ENCODE results near the gene BLVRA. TPM values are rescaled to one million over a fixed set of nuclear protein-coding genes. Genes with fewer than 3 reads are reported as not detected.
"Not testable (repeated sequence)": the region's sequence is repeated elsewhere in the genome, so short reads cannot be mapped to it uniquely, and the experiment has no call there.

Gene BLVRA
- total and polyA plus RNA-seq, 4 donors = 56.0 to 117 (median 69.4) TPM

- Histone ChIP-seq H3K27me3 (ENCODE audit: control insufficient read depth in 1 of 2, insufficient read depth in 2 of 2, low read length in 1 of 2) (no peaks in the 10 kb centered on the region), H3K4me3 (ENCODE audit: low read length in 2 of 2) (no peak overlapping the region), H3K9me3 (ENCODE audit: control insufficient read depth, low read length) (no peaks in the 10 kb centered on the region), H3K36me3 (ENCODE audit: control insufficient read depth in 1 of 2, insufficient read depth in 2 of 2, low read length in 1 of 2) (no peaks in the 10 kb centered on the region), H3K4me1 (ENCODE audit: control insufficient read depth in 1 of 2, insufficient read depth in 2 of 2, low read length in 2 of 2) (no peaks in the 10 kb centered on the region), H3K27ac (ENCODE audit: low read depth in 1 of 2, low read length in 2 of 2) (no peak overlapping the region)
- intact Hi-C loops (cut with DNase I) = no loop called here
- no peak for ATAC-seq (ENCODE audit: low FRiP score)
- DNase-seq = no peak
- WGBS, 2 donors = 48 to 57% methylated on average over 5 of the region's 5 CpGs
Measured at GRCh38 chr7:43825391-43825808, 66.9 kb downstream of the BLVRA start.

DNA sequence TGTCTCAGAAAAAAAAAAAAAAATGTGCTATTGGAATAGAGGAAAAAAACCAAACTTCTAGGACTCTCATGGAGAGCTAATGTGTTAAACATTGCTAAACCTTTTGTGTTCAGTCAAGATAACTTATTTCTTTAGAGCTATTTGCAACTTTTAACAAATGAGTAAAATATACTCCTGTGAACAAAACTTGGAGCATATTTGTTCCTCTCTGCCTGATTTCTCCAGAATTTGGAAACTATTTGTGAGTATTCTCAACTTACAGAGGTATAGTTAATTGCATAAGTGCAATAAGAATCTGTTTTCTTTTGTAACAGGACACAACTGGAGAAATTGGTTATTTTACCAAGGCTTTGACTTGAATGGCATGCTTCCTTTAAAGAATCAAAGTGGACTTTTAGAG, 72.4 kb downstream of the BLVRA start:
- H3K9me3 ChIP-seq (ENCODE audit: control insufficient read depth, low read length); H3K27ac ChIP-seq (ENCODE audit: low read depth in 1 of 2, low read length in 2 of 2); ATAC-seq (ENCODE audit: low FRiP score); DNase-seq; H3K36me3 ChIP-seq (ENCODE audit: control insufficient read depth in 1 of 2, insufficient read depth in 2 of 2, low read length in 1 of 2); H3K27me3 ChIP-seq (ENCODE audit: control insufficient read depth in 1 of 2, insufficient read depth in 2 of 2, low read length in 1 of 2); H3K4me3 ChIP-seq (ENCODE audit: low read length in 2 of 2); H3K4me1 ChIP-seq (ENCODE audit: control insufficient read depth in 1 of 2, insufficient read depth in 2 of 2, low read length in 2 of 2): not testable (repeated sequence)
- intact Hi-C loops (cut with DNase I) = loop anchor here in 1 of 2 donors (10.0 kb wide), 1 partner anchor 96 kb away; no protein-coding TSS in a partner anchor

DNA sequence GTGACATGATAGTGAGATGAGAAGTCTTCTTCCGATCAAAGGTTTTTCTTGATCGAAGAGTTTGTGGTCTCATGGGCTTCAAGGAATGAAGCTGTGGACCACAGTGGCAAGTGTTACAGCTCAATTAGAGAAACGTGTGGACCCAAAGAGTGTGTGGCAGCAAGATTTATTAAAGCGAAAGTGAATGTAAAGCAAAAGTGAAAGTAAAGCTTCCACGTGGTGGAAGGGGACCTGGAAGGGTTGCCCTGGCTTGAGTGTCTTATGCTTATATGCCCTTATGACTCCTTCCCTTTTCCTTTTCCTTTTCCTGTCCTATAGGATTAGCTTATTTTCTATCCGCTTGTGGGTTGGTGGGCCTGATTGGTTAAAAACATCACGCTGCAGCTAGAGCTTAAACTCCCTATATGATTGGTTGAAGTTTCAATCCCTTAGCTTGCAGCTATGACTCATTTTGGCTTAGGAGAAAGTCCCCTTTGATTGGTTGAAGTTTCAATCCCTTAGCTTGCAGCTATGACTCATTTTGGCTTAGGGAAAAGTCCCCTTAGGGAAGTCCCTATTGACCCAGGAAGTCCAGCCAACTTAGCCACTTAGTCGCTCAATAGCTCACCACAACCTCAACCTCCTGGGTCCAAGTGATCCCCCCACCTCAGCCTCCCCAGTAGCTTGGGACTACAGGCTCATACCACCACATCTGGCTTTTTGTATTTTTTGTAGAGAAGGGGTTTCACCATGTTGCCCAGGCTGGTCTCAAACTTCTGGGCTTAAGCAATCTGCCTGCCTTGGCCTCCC, 76.2 kb downstream of the BLVRA start:
- DNase-seq (no peak), ATAC-seq (ENCODE audit: low FRiP score) (no peak)
- H3K4me1 ChIP-seq (ENCODE audit: control insufficient read depth in 1 of 2, insufficient read depth in 2 of 2, low read length in 2 of 2) = no peaks in the 10 kb centered on the region
- no peak overlapping the region for H3K27ac ChIP-seq (ENCODE audit: low read depth in 1 of 2, low read length in 2 of 2)
- no peak overlapping the region for H3K4me3 ChIP-seq (ENCODE audit: low read length in 2 of 2)
- intact Hi-C loops (cut with DNase I) = loop anchor here (5.0 to 10.0 kb wide), 2 partner anchors 100 to 252 kb away; partner anchors contain the start of gene STK17A (in 1 of the 2)
- no peaks in the 10 kb centered on the region for H3K36me3 ChIP-seq (ENCODE audit: control insufficient read depth in 1 of 2, insufficient read depth in 2 of 2, low read length in 1 of 2)
- 78% methylated on average over 8 of the region's 8 CpGs for WGBS, 2 donors
- no peaks in the 10 kb centered on the region for H3K9me3 ChIP-seq (ENCODE audit: control insufficient read depth, low read length)
- H3K27me3 ChIP-seq (ENCODE audit: control insufficient read depth in 1 of 2, insufficient read depth in 2 of 2, low read length in 1 of 2) = no peaks in the 10 kb centered on the region

DNA sequence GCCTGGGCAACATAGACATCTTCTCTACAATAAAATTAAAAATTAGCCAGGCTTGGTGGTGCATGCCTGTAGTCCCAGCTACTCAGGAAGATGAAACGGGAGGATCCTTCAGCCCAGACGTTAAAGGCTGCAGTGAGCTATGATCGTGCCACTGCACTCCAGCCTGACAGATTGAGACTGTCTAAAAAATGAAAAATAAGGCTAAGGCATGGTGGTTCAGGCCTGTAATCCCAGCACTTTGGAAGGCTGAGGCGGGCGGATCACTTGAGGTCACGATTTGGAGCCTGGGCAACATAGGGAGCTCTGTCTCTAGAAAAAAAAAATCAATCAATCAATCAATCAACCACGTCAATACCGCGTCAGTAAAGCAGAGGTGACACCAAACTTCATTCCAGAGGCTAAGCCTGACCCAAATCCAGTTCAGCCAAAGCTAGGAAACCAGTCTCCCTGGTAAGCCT, 79.8 kb downstream of the BLVRA start:
- no peak for ATAC-seq (ENCODE audit: low FRiP score)
- DNase-seq = no peak
- Histone ChIP-seq H3K4me1 (ENCODE audit: control insufficient read depth in 1 of 2, insufficient read depth in 2 of 2, low read length in 2 of 2) (no peaks in the 10 kb centered on the region), H3K9me3 (ENCODE audit: control insufficient read depth, low read length) (no peaks in the 10 kb centered on the region), H3K4me3 (ENCODE audit: low read length in 2 of 2) (no peak overlapping the region), H3K27ac (ENCODE audit: low read depth in 1 of 2, low read length in 2 of 2) (no peak overlapping the region), H3K27me3 (ENCODE audit: control insufficient read depth in 1 of 2, insufficient read depth in 2 of 2, low read length in 1 of 2) (no peaks in the 10 kb centered on the region), H3K36me3 (ENCODE audit: control insufficient read depth in 1 of 2, insufficient read depth in 2 of 2, low read length in 1 of 2) (no peaks in the 10 kb centered on the region)
- WGBS, 2 donors = 85 to 88% methylated on average over 9 of the region's 9 CpGs
- intact Hi-C loops (cut with DNase I) = loop anchor here (5.0 to 10.0 kb wide), 2 partner anchors 103 to 256 kb away; partner anchors contain the start of gene STK17A (in 1 of the 2)

GRCh38 chr7:43843296-43843695, 84.8 kb downstream of the BLVRA start:
- DNase-seq (no peak), ATAC-seq (ENCODE audit: low FRiP score) (no peak)
- Histone ChIP-seq H3K4me1 (ENCODE audit: control insufficient read depth in 1 of 2, insufficient read depth in 2 of 2, low read length in 2 of 2) (no peaks in the 10 kb centered on the region), H3K4me3 (ENCODE audit: low read length in 2 of 2) (no peak overlapping the region), H3K27ac (ENCODE audit: low read depth in 1 of 2, low read length in 2 of 2) (no peak overlapping the region), H3K36me3 (ENCODE audit: control insufficient read depth in 1 of 2, insufficient read depth in 2 of 2, low read length in 1 of 2) (no peaks in the 10 kb centered on the region), H3K9me3 (ENCODE audit: control insufficient read depth, low read length) (no peaks in the 10 kb centered on the region), H3K27me3 (ENCODE audit: control insufficient read depth in 1 of 2, insufficient read depth in 2 of 2, low read length in 1 of 2) (no peaks in the 10 kb centered on the region)
- intact Hi-C loops (cut with DNase I) = no loop called here
- 93 to 95% methylated on average over 4 of the region's 4 CpGs for WGBS, 2 donors

DNA sequence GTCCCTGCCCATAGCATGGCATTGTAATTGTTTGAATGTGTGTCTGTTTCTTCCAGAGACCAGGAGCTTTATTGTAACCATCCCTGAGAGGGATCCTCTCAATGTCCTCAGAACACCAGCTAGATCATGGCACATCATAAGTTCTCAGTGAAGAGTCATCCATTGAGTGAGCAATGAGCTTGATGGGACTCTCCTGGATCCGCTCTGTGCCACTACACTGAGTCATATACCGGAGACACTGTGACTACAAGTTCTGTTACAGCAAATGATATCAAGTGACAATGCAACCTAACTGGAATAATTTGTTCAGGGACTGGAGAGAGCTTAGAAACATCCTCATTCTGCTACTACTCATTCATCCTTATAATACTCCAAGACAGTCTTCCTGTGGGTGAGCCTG, 85.8 kb downstream of the BLVRA start:
- H3K27me3 ChIP-seq (ENCODE audit: control insufficient read depth in 1 of 2, insufficient read depth in 2 of 2, low read length in 1 of 2) = no peaks in the 10 kb centered on the region
- no peak for ATAC-seq (ENCODE audit: low FRiP score)
- H3K36me3 ChIP-seq (ENCODE audit: control insufficient read depth in 1 of 2, insufficient read depth in 2 of 2, low read length in 1 of 2) = no peaks in the 10 kb centered on the region
- intact Hi-C loops (cut with DNase I) = no loop called here
- H3K4me1 ChIP-seq (ENCODE audit: control insufficient read depth in 1 of 2, insufficient read depth in 2 of 2, low read length in 2 of 2) = no peaks in the 10 kb centered on the region
- no peak overlapping the region for H3K27ac ChIP-seq (ENCODE audit: low read depth in 1 of 2, low read length in 2 of 2)
- DNase-seq = no peak
- WGBS, 2 donors = 96% methylated on average over 2 of the region's 2 CpGs
- no peaks in the 10 kb centered on the region for H3K9me3 ChIP-seq (ENCODE audit: control insufficient read depth, low read length)
- no peak overlapping the region for H3K4me3 ChIP-seq (ENCODE audit: low read length in 2 of 2)

GRCh38 chr7:43844662-43845061, 86.2 kb downstream of the BLVRA start:
- intact Hi-C loops (cut with DNase I) = no loop called here
- no peak overlapping the region for H3K27ac ChIP-seq (ENCODE audit: low read depth in 1 of 2, low read length in 2 of 2)
- no peaks in the 10 kb centered on the region for H3K9me3 ChIP-seq (ENCODE audit: control insufficient read depth, low read length)
- no peaks in the 10 kb centered on the region for H3K27me3 ChIP-seq (ENCODE audit: control insufficient read depth in 1 of 2, insufficient read depth in 2 of 2, low read length in 1 of 2)
- 84 to 86% methylated on average over 2 of the region's 2 CpGs for WGBS, 2 donors
- no peak overlapping the region for H3K4me3 ChIP-seq (ENCODE audit: low read length in 2 of 2)
- ATAC-seq (ENCODE audit: low FRiP score) (no peak), DNase-seq (no peak)
- H3K4me1 ChIP-seq (ENCODE audit: control insufficient read depth in 1 of 2, insufficient read depth in 2 of 2, low read length in 2 of 2) = no peaks in the 10 kb centered on the region
- H3K36me3 ChIP-seq (ENCODE audit: control insufficient read depth in 1 of 2, insufficient read depth in 2 of 2, low read length in 1 of 2) = no peaks in the 10 kb centered on the region

- ATAC-seq (ENCODE audit: low FRiP score) = no peak
Measured at GRCh38 chr7:43847496-43847895, 89.0 kb downstream of the BLVRA start.

DNA sequence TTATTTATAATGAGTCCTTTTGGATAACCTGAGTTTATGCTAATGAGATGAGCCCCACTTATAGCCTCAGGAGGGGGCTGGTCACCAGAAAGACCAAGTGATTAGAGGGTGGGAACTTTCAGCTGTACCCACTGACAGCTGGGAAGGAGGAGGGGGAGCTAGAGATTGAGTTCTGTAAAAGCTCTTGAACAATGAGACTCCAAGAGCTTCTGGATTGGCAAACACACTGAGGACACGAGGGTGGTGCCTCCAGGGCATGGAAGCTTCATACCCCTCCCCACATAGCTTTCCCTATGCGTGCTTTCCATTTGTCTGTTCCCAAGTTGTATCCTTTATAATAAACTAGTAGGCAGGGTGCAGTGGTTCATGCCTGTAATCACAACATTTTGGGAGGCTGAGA, 90.6 kb downstream of the BLVRA start:
- H3K36me3 ChIP-seq (ENCODE audit: control insufficient read depth in 1 of 2, insufficient read depth in 2 of 2, low read length in 1 of 2) = no peaks in the 10 kb centered on the region
- intact Hi-C loops (cut with DNase I) = no loop called here
- H3K27me3 ChIP-seq (ENCODE audit: control insufficient read depth in 1 of 2, insufficient read depth in 2 of 2, low read length in 1 of 2) = no peaks in the 10 kb centered on the region
- H3K27ac ChIP-seq (ENCODE audit: low read depth in 1 of 2, low read length in 2 of 2) = no peak overlapping the region
- ATAC-seq (ENCODE audit: low FRiP score) = no peak
- no peaks in the 10 kb centered on the region for H3K9me3 ChIP-seq (ENCODE audit: control insufficient read depth, low read length)
- no peaks in the 10 kb centered on the region for H3K4me1 ChIP-seq (ENCODE audit: control insufficient read depth in 1 of 2, insufficient read depth in 2 of 2, low read length in 2 of 2)
- 48 to 57% methylated on average over 2 of the region's 2 CpGs for WGBS, 2 donors
- DNase-seq = no peak
- no peak overlapping the region for H3K4me3 ChIP-seq (ENCODE audit: low read length in 2 of 2)

More at GRCh38 chr7:43847496-43847895, 89.0 kb downstream of the BLVRA start:
- DNase-seq = no peak
- no peaks in the 10 kb centered on the region for H3K4me1 ChIP-seq (ENCODE audit: control insufficient read depth in 1 of 2, insufficient read depth in 2 of 2, low read length in 2 of 2)
- H3K9me3 ChIP-seq (ENCODE audit: control insufficient read depth, low read length) = no peaks in the 10 kb centered on the region
- no peaks in the 10 kb centered on the region for H3K36me3 ChIP-seq (ENCODE audit: control insufficient read depth in 1 of 2, insufficient read depth in 2 of 2, low read length in 1 of 2)
- intact Hi-C loops (cut with DNase I) = no loop called here
- WGBS, 2 donors = 31 to 37% methylated on average over 4 of the region's 4 CpGs
- no peak overlapping the region for H3K4me3 ChIP-seq (ENCODE audit: low read length in 2 of 2)
- H3K27ac ChIP-seq (ENCODE audit: low read depth in 1 of 2, low read length in 2 of 2) = no peak overlapping the region
- H3K27me3 ChIP-seq (ENCODE audit: control insufficient read depth in 1 of 2, insufficient read depth in 2 of 2, low read length in 1 of 2) = no peaks in the 10 kb centered on the region

All from aorta (tissue), 5 donors.